NOMO-1 (cell line): ENCODE measurements around the gene C5orf47.

Experiments used
- DNase-seq, 2 experiments: peaks; one replicate each; lab custom pipeline; 2025; ENCODE audit not compliant: unreplicated experiment in 2 of 2; lab: John Stamatoyannopoulos, UW

The C5orf47 gene

DNA sequence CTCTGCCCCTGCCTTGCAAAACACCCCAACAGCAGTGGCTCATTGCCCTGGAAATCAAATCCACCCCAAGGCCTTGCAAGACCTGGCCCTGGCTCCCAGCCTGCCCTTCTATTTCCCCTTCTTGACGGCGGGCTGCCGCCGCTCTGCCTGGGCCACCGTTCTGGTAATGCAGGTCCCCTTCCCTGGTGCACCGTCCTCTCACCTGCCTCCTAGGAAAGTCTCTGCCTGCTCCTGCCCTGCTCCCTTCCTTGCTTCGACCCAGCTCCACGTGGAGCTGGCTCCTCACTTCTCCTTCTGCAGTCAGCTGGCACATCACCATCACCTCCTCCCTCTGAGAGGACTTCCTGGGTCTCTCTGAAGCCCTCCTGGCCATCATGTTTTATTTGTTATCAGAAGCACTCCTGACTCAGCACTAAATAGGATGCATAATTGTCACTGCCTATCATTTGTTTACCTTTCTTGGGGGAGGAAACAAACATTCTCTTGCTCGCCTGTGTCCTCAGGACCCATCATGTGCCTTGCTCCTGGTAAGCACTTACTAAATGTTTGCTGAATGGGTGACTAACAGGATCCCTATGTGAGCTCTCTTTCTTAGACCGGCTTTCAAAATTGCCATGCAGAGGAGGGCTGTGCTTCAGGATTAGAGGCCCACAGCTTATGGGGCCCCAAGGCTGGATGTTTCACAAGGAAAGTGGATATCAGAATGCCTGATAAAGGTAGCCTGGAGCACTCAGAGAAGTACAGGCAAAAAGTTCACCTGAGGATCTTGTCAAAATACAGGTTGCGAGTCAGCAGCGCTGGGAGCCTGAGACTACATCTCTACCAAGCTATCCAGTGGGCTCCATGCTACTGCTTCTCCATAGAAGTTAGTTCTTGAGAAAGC lies 19.6 kb upstream of the C5orf47 start:
- DNase-seq = no peak

DNA sequence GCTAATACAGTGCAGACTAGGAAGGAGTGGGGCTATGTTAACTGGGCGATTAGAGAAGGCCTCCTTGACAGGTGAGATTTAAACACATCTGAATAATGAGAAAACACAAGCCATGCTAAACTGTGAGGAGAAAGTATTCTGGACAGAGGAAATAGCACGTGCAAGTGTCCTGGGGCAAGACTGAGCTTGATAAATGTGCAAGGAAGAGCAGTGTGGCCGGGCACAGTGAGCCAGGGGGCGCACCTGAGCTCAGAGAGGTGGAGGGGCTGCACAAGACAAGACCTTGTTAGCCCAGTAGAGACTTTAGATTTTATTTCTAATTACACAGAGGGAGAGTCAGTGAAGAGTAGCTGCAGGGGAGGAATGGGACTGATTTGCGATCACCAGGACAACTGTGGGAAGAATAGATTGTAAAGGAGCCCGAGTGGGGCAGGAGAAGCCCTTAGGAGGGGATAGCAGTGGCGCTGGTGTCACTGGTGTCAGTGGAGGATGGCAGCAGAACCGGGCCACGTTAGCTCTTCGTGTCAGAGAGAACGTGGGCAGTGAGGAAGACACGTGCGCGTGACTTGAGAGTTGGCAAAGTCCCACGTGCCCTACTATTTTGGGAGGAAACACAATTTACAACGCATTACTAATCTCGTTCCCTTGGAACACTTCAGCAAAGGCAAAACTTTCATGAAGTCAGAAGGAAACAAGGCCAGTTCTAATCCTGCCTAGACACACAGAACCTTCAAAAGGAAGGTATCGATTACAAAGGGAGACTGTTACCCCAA lies 17.9 kb upstream of the C5orf47 start:
- no peak for DNase-seq

DNA sequence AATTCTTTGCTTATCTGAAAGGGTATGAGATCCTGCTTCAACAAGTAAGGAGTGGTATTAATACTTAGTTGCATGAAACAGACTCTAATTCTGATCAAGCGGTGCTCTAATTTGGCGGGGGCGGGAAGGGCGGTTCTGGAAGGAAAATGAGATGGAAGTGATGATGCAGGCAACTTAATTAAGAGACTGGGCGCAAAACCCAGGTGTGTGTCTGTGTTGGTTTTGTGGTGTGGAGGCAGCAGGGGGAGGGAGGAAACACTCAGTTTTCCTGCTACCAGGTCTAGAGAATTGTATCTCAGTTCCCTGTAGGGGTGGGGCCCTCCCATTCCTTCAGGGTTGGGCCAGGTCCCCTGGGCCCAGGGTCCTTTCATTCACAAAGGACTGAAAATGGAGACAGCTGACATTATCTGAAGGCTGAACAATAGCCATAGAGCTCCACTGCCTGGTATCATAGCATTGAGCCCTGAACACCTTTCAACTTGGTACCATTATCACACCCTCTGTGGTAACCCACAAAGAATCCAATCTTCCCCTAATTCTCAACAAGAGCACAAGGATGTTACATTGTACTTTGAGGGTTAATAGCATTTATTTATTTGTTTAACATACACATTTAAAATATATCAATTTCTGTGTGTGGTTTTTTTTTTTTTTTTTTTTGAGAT lies 17.2 kb upstream of the C5orf47 start:
- no peak for DNase-seq

DNA sequence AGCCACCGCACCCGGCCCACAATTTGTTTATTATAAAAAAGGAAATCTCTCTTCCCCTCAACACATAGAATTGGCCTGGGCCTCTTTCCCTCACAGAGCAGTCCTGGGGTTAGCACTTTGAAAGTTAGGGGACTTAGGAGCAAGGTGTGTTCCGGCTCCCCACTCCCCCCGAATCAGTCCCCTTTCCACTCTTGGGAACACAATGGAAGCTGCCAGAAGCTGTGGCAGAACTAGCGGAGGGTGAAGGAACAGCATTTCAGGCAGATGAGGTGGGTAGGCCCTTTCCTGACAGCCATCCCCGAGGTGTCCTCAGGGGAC lies 16.4 kb upstream of the C5orf47 start:
- DNase-seq = no peak

DNA sequence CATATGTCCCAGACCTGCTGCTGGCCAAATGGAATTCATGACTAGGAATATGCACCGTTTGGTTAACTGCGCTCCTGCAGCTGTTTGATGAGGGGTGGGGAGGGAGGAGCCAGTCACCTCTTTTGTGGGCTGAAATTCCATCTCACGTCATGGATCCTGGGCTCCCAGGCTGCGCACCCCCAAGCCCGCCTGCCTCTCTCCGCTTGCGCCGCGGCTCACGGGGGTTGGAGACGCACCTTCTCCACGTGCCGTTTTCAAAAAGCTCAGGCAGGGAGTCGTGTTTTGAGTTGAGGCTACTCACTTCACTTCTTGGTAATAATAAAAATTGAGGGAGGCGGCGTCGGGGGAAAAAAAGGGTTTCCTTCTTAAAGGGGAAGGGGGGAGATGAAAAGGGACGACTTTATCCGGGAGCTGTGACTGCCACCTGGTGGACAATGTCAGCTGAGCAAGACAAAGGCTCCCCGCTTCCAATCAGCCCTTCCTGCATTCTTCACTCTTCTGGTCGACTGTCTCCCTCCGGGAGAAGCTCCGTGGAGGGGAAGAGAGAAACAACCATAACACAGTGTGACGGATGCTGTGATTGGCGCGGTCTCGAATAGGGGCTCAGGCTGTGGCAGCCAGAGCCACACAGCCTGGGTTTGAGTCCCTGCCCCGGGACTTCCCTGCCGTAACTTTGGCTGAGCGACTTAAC lies 15.9 kb upstream of the C5orf47 start:
- peak; percentile 28 to 63 for DNase-seq

DNA sequence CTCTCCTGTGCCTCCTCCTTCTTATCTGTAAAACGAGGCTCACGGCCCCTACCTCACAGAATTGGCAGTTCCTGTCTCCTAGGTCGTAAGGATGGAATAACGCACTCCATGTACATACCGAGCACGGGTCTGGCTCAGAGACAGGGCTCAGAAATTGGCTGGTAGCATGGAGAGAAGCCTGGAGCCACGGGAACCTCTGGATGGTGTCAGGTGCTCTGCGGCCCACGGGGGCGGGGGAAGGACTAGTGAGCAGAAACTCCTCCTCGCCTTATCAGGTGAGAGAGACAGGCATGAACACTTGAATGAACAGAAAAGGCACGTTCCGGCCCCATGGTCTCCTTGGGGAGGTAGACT lies 15.4 kb upstream of the C5orf47 start:
- DNase-seq = no peak

DNA sequence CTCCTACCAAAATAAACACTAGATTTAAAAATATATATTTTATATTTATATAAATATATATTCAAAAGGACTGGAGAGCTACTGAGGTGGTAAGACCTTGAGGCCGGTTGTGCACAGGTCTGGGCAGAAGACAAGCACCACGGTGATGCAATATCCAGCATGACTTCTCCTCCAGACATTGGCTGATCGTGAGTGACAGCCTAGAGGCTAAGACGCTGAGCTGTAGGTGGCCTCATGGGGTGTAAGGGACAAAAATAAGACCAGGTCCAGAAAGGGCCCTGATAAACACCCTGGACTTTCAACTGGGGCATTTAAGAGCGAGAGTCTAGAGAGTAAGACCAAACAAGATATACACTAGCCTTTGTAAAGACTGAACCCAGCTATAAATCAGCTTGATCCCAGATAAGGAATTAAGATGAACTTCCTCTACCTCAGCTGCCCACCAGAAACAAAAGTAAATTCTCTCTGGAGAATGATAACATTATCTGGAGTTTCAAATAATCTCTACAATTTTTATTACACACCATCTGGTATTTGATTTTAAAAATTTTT lies 14.2 kb upstream of the C5orf47 start:
- peak; percentile 19 to 24 for DNase-seq

DNA sequence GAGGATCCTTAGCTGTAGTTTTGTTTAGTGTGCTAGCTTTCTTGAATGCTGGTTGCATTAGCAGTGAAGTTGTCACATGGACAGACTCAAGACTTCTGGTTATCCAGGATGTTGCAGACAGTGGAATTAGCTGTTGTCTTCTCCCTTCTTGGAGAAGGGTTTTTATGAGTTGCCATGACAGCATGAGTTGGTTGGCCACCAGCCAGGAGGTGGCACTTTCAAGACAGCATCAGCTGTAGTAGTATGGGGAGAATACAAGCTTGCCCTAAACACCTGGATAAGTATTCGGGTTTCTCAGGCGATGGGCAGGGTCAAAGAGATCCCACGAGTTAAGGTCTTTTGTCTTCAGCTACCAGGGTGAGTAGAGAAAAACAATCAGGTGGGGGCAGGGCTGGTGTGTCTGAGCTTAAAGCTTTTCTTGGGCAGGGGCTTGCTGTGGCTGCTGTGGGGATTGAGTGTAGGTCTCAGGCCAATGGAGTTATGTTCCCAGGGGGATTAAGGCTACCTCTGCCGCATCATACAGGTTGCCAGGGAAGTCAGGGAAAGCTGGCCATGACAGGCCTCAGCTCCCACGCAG lies 7.7 kb upstream of the C5orf47 start:
- DNase-seq = no peak

DNA sequence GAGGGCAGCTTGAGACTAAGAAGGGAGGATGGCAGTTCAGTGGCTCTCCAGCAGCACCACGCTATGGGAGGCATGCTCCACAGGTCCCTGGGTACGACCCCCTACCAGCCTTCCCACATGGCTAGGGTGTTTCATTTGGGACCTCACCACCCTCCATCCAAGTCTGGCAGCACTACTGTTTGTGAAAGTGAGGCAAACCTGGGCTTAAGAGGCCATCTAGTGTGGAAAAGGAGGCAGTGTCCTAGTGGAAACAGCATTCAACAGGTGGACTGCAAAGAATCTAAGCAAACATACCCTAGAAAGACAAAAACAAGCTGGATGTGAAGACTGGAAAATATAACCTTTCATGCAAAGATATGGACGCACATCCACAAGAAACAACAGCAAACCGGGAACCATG lies 4.8 kb upstream of the C5orf47 start:
- no peak for DNase-seq

DNA sequence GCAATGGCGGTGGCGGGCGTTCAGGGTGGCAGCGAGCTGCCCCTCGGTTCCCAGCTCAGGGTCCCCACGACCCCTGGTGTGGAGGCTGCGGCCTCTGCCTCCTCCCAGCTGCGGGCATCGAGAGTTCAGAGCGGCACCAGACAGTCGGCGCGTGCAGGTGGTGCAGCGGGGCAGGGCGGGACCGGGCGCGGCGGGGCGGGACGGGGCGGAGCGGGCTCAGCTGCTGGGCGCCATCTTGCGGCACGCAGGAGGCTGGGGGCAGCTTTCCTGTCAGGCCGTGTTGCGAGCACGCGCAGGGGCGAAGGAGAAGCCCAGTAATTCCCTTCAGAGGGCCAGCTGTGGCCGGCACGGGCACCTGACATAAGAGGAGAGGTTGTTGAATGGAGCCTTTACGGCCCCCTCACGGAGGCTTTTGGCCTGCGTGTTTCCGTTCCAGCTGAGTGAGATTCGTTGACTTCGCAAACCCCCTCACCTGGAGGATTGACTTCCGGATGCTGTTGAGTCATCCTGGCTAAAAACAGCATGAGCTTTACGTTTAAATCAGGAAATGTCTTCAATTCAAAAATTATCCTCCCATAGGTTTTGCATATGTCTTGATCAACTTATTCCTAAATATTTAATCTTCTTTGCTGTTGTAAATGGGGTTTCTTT lies 587 bp downstream of the C5orf47 start:
- no peak for DNase-seq

DNA sequence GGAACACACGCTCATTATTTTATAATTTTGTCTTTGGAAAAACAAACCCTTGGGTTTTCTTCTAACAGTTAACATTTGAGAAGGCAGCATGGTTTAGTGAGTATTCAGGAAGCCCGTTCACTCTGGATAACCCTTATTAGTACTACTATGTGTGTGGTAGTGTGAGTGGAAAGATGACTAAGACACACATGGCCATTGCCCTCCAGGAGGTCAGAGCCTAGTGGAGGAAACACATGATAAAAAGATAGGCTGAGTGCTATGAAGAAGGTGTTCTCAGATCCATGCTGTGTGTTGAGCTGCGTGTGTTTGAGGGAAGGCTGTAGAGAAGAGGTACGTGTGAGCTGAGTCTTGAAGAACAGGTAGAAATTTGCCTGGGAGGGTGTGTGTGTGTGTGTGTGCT lies 8.4 kb downstream of the C5orf47 start:
- no peak for DNase-seq

DNA sequence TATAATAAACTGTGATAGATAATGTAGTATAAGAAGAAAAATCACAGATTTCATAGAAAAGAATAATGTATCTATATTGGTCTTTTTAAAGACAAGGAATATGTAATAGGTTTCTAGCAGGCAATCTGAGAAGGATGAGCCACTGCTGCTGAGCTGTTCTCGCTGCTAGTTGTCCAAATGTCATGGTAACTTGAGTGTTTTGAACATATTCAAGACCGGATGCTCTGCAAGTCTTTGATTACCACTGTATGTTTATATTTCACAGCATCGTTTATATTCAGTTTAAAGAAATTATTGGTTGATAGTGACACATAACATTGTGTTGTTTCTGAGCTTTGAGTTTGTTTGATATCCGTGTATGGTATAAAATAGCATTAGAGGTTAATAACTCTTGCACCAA lies 9.6 kb downstream of the C5orf47 start:
- DNase-seq = no peak

DNA sequence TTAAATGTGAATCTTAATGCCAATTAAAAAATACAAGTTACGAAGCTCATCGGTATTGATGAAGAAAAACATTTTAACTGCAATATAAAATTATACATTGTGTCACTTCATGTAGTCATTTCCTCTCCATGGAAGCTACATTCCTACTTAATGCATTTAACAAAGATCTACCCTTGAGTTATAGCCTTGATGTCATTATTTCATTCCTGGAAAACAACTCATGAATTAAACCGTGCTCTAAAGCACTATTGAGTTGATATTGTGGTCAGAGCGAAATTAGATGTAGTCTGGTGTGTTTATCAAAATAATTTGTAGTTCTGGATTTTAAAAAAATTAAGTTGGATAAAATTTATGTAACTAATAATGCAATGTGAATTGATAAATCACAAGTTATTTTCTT lies 11.1 kb downstream of the C5orf47 start:
- DNase-seq = no peak

DNA sequence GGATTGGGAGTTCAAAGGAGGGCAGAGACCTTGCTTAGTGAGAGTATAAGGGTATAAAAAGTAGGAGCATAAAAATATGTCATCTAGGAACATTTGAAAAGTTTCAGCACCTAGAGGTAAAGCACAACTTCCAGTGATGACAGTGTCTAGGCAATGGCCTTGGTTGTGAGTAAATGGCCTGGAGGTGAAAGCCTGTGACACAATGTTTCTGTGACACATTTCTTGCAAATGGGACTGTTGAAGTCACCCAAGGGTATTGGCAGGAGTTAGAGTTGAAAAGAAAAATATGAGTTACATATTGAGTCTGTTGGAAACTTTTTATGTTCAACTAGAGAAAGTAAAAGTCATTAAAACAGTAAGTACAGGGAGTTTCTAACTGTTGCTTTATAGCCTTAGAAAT lies 14.8 kb downstream of the C5orf47 start:
- no peak for DNase-seq

DNA sequence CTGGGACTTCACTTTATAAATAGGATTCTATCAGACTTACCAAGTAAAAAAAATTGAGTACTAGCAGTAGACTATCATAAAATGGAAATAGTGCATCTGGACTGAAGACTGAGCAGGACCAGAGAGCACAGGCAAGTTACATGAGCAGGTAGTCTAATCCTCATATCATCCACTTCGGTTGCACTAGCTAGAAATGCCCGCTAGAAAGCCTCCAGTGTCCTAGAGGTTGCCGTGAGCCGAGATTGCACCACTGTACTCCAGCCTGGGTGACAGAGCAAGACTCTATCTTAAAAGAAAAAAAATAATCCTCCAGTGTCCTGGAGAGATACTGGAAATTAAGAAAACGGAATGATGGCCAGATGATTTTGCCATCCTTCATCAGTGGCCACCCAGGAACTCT lies 20.0 kb downstream of the C5orf47 start:
- no peak for DNase-seq

DNA sequence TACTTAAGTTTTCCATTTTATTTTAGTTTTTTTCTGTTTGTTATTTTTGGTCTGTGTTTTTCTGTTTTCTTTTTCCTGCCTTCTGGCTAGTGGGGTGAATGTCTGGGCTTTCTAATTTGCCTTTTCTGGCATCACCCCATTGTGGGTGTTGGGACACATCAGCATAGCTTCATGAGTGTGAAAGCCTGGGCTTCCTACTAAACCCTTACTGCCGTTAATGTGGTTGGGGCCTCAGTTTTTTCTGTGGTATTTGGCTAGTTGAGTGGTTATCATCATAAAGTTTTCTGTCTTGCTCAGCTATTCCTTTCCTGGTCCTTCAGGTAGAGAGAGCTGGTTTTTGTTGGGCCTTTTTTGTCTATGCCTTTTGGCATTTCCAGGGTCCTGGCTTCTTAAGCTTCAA lies 21.4 kb downstream of the C5orf47 start:
- DNase-seq = no peak

DNA sequence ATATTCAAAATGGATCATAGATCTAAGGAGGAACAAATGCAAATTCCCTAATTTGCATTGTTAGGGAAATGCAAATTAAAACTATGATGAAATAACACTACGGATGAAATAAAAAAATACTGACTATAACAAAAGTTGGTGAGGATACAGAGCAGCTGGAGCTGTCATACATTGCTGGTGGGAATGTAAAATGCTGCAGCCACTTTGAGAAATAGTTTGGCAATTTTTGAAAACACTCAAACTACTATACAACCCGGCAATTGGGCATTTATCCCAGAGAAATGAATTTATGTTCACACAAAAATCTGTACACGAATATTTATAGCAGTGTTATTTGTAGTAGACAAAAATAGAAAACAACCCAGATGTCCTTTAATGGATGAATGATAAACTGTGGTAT lies 22.5 kb downstream of the C5orf47 start:
- DNase-seq = no peak

DNA sequence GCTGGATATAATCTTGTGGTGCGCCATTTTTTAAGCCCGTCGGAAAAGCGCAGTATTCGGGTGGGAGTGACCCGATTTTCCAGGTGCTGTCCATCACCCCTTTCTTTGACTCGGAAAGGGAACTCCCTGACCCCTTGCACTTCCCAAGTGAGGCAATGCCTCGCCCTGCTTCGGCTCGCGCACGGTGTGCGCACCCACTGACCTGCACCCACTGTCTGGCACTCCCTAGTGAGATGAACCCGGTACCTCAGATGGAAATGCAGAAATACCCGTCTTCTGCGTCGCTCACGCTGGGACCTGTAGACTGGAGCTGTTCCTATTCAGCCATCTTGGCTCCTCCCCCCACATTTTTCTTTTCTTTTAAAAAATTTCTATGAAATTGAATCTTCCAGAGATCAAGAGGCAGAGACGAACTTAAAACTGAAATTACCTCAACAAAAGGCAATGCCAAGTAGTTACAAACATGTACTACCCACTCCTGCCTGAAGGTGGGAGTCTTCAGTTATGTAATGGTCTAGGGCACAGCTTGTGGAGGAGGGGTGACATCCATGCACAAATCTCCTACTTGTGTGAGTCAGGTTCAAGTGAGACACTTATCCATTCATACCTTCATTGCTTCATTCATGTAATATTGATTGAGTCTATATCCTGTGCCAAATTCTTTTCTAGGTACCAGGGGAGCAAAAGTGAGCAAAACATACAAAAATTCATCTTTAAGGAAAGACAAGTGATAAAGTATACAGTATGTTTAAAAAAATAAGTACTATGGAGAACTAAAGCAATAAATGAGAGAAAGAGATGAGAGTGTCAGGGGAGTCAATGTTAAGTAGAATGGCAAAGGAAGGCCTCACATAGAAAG lies 31.3 kb downstream of the C5orf47 start:
- DNase-seq = peak; percentile 0 to 17

DNA sequence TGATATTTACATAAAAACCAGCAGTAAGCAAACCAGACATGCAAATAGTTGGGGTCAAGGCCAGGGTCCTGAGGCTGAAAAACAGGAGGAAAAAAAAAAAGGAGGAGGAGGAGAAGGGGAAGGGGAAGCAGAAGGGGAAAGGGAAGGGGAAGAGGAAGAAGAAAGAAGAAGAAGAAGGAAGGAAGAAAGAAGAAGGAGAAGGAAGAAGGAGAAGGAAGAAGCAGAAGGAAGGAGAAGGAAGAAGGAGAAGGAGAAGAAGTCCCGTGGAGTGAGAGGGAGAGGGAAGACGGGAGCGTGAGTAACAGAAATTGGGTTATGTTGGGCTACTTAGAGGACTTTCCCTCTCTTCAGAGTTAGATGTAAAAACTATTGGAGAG lies 31.9 kb downstream of the C5orf47 start:
- no peak for DNase-seq
